Spinal cord (tissue), 10 donors: ENCODE data around the gene SASH1. TPM values are rescaled to one million over a fixed set of nuclear protein-coding genes. Genes with fewer than 3 reads are reported as not detected.

Experiments used
- DNase-seq, 6 donors: peaks; one replicate each; pipeline versions ENCODE4 v3.0.0 to v3.0.0-alpha.2; 2013 to 2015; ENCODE audit warnings: low spot score in 6 of 6, low read depth in 4 of 6
- H3K27ac ChIP-seq: one replicate; pipeline ENCODE4 v1.5.1; 2013; ENCODE audit warnings: low read depth, low read length, control low read depth
- H3K27me3 ChIP-seq: one replicate; pipeline ENCODE4 v1.6.1; 2013; ENCODE audit warnings: low read length; ENCODE audit not compliant: control insufficient read depth, insufficient read depth
- H3K36me3 ChIP-seq: one replicate; pipeline ENCODE4 v1.6.1; 2013; ENCODE audit warnings: low read length; ENCODE audit not compliant: control insufficient read depth, insufficient read depth
- H3K4me1 ChIP-seq: one replicate; pipeline ENCODE4 v1.6.1; 2013; ENCODE audit warnings: low read length; ENCODE audit not compliant: control insufficient read depth, insufficient read depth
- H3K4me3 ChIP-seq: one replicate; pipeline ENCODE4 v1.5.1; 2013; ENCODE audit warnings: low read depth, low read length, control low read depth
- H3K9me3 ChIP-seq: one replicate; pipeline ENCODE4 v1.6.1; 2013; ENCODE audit warnings: low read length; ENCODE audit not compliant: control insufficient read depth, insufficient read depth
- WGBS: methylation state at CpG from one replicate; pipeline ENCODE4 v1.1.5; 2013; ENCODE audit warnings: missing lambda C conversion rate; ENCODE audit not compliant: insufficient coverage; 5-methylcytosine and 5-hydroxymethylcytosine counted together
- polyA plus RNA-seq, 2 donors: library from polyadenylated mRNA; unstranded; fragments of 120-200 nt; gene quantifications; one replicate each; pipeline ENCODE4 v1.2.1, GENCODE V29; 2013; ENCODE audit not compliant: insufficient read length in 2 of 2
- total RNA-seq, 2 donors: library from RNA; depleted of rRNA in 1 of 2; stranded (reverse); fragments of 120-200 nt in 1 of 2; fragments of >200 nt in 1 of 2; gene quantifications; one replicate each; pipeline versions ENCODE4 v1.2.3 to v1.2.4, GENCODE V29; 2013 to 2014
- donor health status: healthy.

The SASH1 gene
- total and polyA plus RNA-seq, 4 donors: 51.0 to 77.3 (median 59.4) TPM

DNA sequence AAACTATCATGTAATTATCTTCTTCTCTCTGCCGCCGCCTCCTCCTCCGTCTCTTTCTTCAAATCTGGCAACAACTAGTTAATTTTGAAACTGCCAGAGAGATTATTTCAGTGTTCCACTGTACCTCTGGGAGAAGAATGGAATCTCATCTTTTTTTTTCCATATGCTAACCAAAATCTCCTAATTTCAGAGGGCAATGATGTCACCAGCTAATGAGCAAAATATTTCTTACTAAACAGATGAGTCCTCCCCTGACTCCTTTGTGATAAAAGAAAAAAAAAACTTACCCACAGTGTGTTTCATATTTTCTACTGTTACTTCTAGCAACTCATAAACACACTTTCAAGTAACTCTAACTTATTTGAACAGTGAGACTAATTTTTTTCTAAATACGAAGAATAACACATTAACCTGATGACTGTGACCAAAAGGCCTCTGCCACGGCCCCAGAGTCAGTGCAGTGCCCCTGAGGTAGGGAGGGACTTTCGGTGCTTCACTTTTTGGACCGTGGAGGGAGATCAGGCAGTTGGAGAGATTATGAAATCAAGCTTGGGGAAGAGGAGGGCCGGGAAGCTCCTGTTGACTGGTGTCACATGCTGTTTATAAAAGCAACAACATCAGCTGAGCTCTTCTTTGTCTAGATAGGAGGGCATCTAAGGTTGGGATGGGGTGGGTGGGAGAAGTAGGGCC, 159.6 kb downstream of the SASH1 start:
- DNase-seq: no peak

DNA sequence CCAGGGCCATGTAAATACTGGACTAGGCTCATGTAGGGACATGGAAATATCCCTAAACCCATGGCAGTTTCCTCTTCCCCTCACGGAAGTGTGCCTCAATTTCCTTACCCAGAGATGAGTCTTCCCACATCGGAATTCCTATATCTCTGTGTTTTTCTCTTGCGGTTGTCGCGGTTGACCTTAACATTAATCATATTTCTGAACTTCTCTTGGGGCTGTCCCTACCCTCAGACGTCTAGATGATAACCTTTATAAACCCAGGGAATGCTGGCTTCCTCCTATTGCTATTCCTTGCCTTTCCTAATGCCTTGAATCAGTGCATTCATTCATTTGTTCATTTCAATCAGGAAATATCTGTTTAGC, 160.1 kb downstream of the SASH1 start:
- H3K9me3 ChIP-seq: no peaks in the 10 kb centered on the region
- no peak overlapping the region for H3K4me3 ChIP-seq
- no peaks in the 10 kb centered on the region for H3K36me3 ChIP-seq
- DNase-seq: no peak
- WGBS: 90% methylated on average over 6 of the region's 6 CpGs
- no peak overlapping the region for H3K27ac ChIP-seq
- H3K4me1 ChIP-seq: peaks cover 7% of the 10 kb centered on the region
- no peaks in the 10 kb centered on the region for H3K27me3 ChIP-seq

More for the DNA sequence above, 159.6 kb downstream of the SASH1 start:
- 72% methylated on average over 3 of the region's 8 CpGs for WGBS
- Histone ChIP-seq H3K27me3 (no peaks in the 10 kb centered on the region), H3K36me3 (no peaks in the 10 kb centered on the region), H3K4me3 (no peak overlapping the region), H3K27ac (no peak overlapping the region), H3K4me1 (peaks cover 3% of the 10 kb centered on the region), H3K9me3 (no peaks in the 10 kb centered on the region)

DNA sequence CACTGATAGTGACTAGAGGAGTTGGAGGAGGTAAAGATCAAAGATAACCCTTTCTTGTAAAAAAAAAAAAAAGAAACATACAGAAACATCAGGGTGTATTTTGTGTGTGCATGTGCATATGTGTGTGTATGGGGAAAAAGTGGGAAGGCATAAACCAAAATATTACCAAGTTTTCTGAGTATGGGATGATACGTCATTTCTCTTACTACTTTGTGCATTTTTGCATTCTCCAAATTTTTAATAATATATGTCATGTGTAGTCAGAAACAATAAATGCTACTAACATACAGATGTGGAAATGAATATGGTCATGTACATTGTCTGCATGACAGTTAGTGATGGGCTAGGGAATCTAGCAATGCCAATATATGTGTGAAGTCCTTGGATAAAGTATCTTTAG, 161.1 kb downstream of the SASH1 start:
- H3K36me3 ChIP-seq: no peaks in the 10 kb centered on the region
- no peak overlapping the region for H3K27ac ChIP-seq
- no peak overlapping the region for H3K4me3 ChIP-seq
- H3K27me3 ChIP-seq: no peaks in the 10 kb centered on the region
- H3K4me1 ChIP-seq: peaks cover 7% of the 10 kb centered on the region
- no CpG with 5 or more reads among the region's 1 CpG for WGBS
- DNase-seq: no peak
- no peaks in the 10 kb centered on the region for H3K9me3 ChIP-seq

DNA sequence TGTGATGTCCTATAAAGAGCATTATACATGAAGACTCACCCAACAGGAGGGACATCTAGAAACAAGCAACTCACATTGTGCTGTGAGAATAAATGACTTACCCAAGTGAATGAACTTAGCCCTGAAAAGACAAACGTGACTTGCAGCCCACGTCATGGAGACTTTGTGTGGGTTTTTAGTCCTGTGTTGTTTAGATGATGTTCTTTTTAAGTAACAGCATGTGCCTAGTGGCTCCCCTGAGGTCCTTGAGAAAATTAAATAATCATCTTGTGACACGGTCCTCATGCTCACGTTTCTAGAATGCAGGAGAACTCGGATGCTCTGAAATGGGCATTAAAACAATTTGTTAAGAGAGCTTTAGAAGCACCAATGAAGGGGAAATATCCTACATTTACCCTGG, 165.1 kb downstream of the SASH1 start:
- H3K36me3 ChIP-seq: no peaks in the 10 kb centered on the region
- H3K4me1 ChIP-seq: peaks cover 11% of the 10 kb centered on the region
- peak in 1 of 6 donors; percentile 60 for DNase-seq
- H3K27ac ChIP-seq: peak overlapping the region; percentile 97
- WGBS: 23% methylated on average over 2 of the region's 5 CpGs
- H3K9me3 ChIP-seq: no peaks in the 10 kb centered on the region
- peak overlapping the region; percentile 82 for H3K4me3 ChIP-seq
- H3K27me3 ChIP-seq: no peaks in the 10 kb centered on the region

DNA sequence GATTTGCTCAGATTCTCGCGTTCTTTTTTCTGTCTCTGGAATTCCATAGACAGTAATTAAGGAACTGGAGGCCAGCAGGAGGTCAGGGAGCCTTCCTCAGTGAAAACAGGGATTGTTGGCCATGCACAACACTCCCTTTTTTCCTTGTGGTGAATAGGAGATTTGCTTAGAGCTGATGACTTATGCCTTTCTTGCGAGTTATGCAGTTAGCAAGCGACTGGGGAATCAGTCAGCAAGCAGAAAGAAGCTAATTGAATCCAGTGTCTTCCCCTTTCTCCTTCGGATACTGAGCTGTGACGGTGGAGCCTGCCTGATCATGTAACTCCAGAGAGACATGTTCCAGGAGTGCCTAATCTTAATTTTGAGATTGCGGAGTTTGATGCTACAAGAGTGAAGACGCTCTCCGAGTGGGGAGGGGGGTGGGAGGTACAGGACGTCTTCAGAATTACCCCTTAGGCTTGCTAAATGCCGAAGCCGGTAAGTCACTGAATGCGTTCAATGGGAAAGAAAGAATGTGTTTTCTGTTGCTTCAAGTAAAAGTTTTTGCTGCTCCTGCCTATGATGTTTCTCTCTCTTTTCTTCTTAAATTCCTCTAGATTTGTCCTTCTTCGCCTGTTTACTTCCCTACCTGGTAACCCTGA, 165.9 kb downstream of the SASH1 start:
- Histone ChIP-seq H3K9me3 (no peaks in the 10 kb centered on the region), H3K36me3 (no peaks in the 10 kb centered on the region), H3K4me1 (peaks cover 16% of the 10 kb centered on the region), H3K27ac (peak overlapping the region; percentile 97), H3K27me3 (no peaks in the 10 kb centered on the region), H3K4me3 (peak overlapping the region; percentile 82)
- 4% methylated on average over 9 of the region's 14 CpGs for WGBS
- DNase-seq: peak in 2 of 6 donors; percentile 79 to 84

DNA sequence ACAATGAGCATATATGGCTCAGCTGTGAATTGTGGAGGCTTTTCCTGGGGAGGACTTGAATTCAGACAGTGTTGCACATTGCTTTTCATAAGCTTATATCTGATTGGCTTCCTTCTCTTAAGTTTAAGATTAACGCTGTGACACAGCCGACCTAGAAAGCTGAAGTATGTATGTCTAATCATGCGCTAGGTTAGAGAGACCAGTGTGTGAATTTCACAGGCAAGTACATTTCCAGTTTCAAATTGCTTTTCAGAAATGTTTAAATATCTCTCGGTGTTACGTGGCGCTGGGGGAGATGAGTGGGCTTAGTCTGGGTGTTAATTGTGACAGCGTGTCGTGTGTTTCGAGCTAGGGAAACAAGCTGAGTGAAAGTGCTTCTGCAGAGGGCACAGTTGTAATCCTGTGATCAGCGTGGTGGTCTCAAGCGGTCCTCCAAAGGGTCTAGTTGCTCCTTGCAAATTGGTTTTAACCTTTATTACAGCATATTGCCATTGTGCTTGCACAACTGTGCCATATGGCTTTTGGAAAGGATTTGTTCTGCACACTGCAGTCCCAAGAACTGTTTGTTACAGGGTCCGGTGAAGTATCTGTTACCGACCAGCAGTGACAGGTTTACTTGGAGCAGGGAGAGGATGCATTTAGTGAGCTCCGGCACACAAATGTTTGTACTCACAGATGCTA, 166.6 kb downstream of the SASH1 start:
- Histone ChIP-seq H3K27me3 (no peaks in the 10 kb centered on the region), H3K9me3 (no peaks in the 10 kb centered on the region), H3K4me3 (peak overlapping the region; percentile 82), H3K4me1 (peaks cover 24% of the 10 kb centered on the region), H3K36me3 (no peaks in the 10 kb centered on the region), H3K27ac (peak overlapping the region; percentile 97)
- WGBS: 8% methylated on average over 12 of the region's 14 CpGs
- peak in 1 of 6 donors; percentile 66 for DNase-seq

DNA sequence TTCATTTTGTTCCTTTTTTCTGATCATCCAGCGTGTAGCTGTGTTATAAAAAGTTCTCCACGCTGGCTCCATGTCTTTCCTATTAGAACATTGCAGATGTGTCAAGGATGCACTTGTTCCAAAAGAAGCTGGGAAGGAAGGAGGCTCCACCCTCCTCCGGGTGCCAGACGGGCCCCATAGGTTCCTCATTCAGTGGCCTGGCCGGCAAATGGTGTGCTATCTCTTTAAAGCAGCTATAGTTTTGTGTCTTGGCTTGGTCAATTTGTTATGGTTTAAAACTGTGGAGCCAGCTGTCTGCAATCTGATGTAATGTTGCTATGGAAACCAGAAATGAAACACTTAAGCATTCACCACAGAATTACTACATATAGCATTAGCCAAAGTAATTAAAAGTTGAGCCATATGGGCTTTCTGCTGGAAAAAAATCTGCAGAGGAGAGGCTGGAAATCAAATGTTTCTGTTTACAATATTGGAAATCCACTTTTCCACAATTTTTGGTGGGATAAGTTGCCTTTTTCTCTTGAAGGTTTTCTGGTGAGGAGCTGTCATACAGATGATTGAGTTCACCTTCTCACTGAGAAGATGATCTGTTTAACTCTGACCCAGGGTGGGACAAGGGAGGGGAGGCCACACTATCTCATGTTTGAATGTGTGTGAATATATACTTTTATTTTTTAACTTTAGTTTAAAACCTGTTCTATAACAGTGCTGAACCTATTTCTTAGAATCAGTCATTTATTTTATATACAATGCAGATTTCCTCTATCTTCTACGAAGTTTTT, 167.4 kb downstream of the SASH1 start:
- H3K27me3 ChIP-seq: no peaks in the 10 kb centered on the region
- DNase-seq: peak in 3 of 6 donors; percentile 65 to 94 (median 91)
- no peaks in the 10 kb centered on the region for H3K9me3 ChIP-seq
- no peaks in the 10 kb centered on the region for H3K36me3 ChIP-seq
- H3K4me1 ChIP-seq: peaks cover 24% of the 10 kb centered on the region
- H3K27ac ChIP-seq: peak overlapping the region; percentile 97
- 0% methylated on average over 4 of the region's 6 CpGs for WGBS
- H3K4me3 ChIP-seq: peak overlapping the region; percentile 82

DNA sequence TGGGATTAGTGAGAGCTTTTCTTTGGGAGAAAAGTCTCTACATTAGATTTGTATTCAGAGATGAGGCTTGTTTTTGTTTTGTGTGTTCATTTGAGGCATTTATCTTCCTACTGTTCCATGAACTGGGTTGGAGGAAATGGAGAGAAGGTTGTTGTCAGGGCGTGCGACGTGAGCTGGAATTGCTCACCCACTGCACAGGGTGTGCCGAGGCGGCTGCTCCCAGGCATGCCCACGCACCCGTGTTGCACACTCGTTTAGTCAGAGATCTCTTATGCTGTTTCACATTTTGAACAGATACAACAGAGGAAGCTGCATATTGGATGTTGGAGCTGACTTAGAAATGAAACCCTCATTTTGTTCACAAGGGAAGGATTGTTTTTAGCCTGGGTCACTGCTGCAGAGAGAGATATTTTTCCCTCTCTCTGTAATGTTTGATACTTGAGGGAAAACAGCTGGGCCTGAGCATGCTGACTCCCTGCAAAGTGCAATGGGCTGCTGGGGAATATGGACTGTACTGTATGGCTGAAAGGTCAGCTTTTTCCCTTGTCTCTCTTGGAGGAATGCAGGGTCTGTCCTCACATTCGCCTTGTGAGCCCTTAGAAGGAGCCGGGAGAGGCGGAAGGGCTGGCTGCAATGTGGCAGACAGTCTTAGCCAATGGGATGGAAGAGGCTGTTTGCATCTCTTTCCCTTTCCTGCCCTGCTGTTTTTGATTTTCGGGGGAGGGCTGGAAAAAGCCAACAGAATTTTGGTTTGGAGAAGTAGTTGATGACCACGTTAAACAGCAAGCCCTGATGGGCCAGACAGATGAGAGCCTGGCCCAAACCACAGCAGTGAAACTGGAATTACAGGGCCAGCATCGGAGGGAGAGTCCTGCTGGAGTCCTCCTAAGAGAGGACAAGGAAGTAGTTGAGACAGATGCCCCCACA, 170.8 kb downstream of the SASH1 start:
- peak in 1 of 6 donors; percentile 57 for DNase-seq
- peaks cover 41% of the 10 kb centered on the region for H3K4me1 ChIP-seq

More for the DNA sequence above, 170.8 kb downstream of the SASH1 start:
- Histone ChIP-seq H3K27me3 (no peaks in the 10 kb centered on the region), H3K4me3 (peak overlapping the region; percentile 22), H3K27ac (peak overlapping the region; percentile 93), H3K36me3 (peaks cover 18% of the 10 kb centered on the region), H3K9me3 (no peaks in the 10 kb centered on the region)
- WGBS: 44% methylated on average over 5 of the region's 14 CpGs
